Putamen (tissue), 1 donor: ENCODE measurements around the gene KLF3.
"Not testable (repeated sequence)": the region's sequence is repeated elsewhere in the genome, so short reads cannot be mapped to it uniquely, and the experiment has no call there.

Experiments used
- DNase-seq: peaks from one replicate; pipeline ENCODE4 v3.0.0-alpha.2; 2016; ENCODE audit warnings: low spot score

The KLF3 gene

GRCh38 chr4:38663801-38664705 lies at the start of gene KLF3:
KLF3 (plus strand) TSS chr4:38664199; CDS start chr4:38680626, 16,427 bp downstream.
- DNase-seq, result peak; percentile 96

- DNase-seq, result no peak
These were observed 49.8 kb upstream of the KLF3 start for GRCh38 chr4:38614231-38614630.

GRCh38 chr4:38615847-38616246 lies 48.2 kb upstream of the KLF3 start:
- no peak for DNase-seq

- DNase-seq, result no peak
These were observed 45.5 kb upstream of the KLF3 start for GRCh38 chr4:38618505-38618904.

- DNase-seq, result no peak
These were observed 44.7 kb upstream of the KLF3 start for GRCh38 chr4:38619316-38619715.

- no peak for DNase-seq
These were observed 43.9 kb upstream of the KLF3 start for GRCh38 chr4:38620065-38620464.

GRCh38 chr4:38620527-38621027 lies 43.4 kb upstream of the KLF3 start:
- DNase-seq, result no peak

GRCh38 chr4:38621028-38621684 lies 42.8 kb upstream of the KLF3 start:
- no peak for DNase-seq

GRCh38 chr4:38621831-38622230 lies 42.2 kb upstream of the KLF3 start:
- DNase-seq, result no peak

- DNase-seq, result not testable (repeated sequence)
These were observed 41.7 kb upstream of the KLF3 start for GRCh38 chr4:38622340-38622739.

- peak; percentile 52 for DNase-seq
These were observed 40.7 kb upstream of the KLF3 start for GRCh38 chr4:38623260-38623659.

- no peak for DNase-seq
These were observed 39.7 kb upstream of the KLF3 start for GRCh38 chr4:38624311-38624710.

- no peak for DNase-seq
These were observed 38.5 kb upstream of the KLF3 start for GRCh38 chr4:38625508-38625907.

- DNase-seq, result not testable (repeated sequence)
These were observed 37.0 kb upstream of the KLF3 start for GRCh38 chr4:38626901-38627444.

- DNase-seq, result no peak
These were observed 33.5 kb upstream of the KLF3 start for GRCh38 chr4:38630519-38630918.

GRCh38 chr4:38634047-38634759 lies 29.8 kb upstream of the KLF3 start:
- no peak for DNase-seq

- no peak for DNase-seq
These were observed 24.8 kb upstream of the KLF3 start for GRCh38 chr4:38639242-38639641.

GRCh38 chr4:38641811-38642210 lies 22.2 kb upstream of the KLF3 start:
- DNase-seq, result no peak

- no peak for DNase-seq
These were observed 19.8 kb upstream of the KLF3 start for GRCh38 chr4:38644201-38644600.

GRCh38 chr4:38647101-38647819 lies 16.7 kb upstream of the KLF3 start:
- DNase-seq, result no peak

- DNase-seq, result no peak
These were observed 13.9 kb upstream of the KLF3 start for GRCh38 chr4:38650133-38650532.
